ENCODE measurements around the gene SCAF1.

- no peak for TF ChIP-seq SMAD3 (CRISPR knock-in tag; IDR thresholded peaks at IDR 0.05; ENCODE audit: borderline replicate concordance)
- no peak for TF ChIP-seq CTCF (IDR thresholded peaks at IDR 0.05)
- peak; percentile 39; the same call in 1 of the 2 replicates for TF ChIP-seq HMGA2 (CRISPR knock-in tag; IDR thresholded peaks at IDR 0.05)
- TF ChIP-seq FOXJ3 (CRISPR knock-in tag; IDR thresholded peaks at IDR 0.05; ENCODE audit: borderline replicate concordance) = no peak
- no peak for TF ChIP-seq HMGXB4 (CRISPR knock-in tag; IDR thresholded peaks at IDR 0.05)
Observed at GRCh38 chr19:49701271-49701786, 59.3 kb downstream of the SCAF1 start.
